Body of pancreas (tissue), 4 donors: ENCODE measurements around the gene MLXIPL. TPM values are rescaled to one million over a fixed set of nuclear protein-coding genes. Genes with fewer than 3 reads are reported as not detected.
"Not testable (repeated sequence)": the region's sequence is repeated elsewhere in the genome, so short reads cannot be mapped to it uniquely, and the experiment has no call there.

Source experiments
- ATAC-seq: fragments of 150-250 bp; one replicate; pipeline ENCODE4 v1.9.1; 2016
- DNase-seq, 4 donors: peaks; one replicate each; pipeline ENCODE4 v3.0.0-alpha.2; 2019
- H3K27ac ChIP-seq, 4 donors: fragments of 200-600 bp; sonication (generic); 1 replicate in 3 of 4; 2 replicates in 1 of 4; pipeline versions ENCODE4 v1.5.1 to v1.6.1; 2016 to 2019; ENCODE audit warnings: mild to moderate bottlenecking in 1 of 4, mixed read lengths in 1 of 4, moderate library complexity in 1 of 4
- H3K27me3 ChIP-seq, 2 donors: fragments of 200-600 bp; sonication (generic); one replicate each; pipeline ENCODE4 v1.6.0; 2016; ENCODE audit warnings: mild to moderate bottlenecking in 1 of 2
- H3K36me3 ChIP-seq, 2 donors: fragments of 200-600 bp; sonication (generic); replicated peaks in 1 of 2; 2 replicates each; pipeline ENCODE4 v1.5.1; 2016; ENCODE audit warnings: low read depth in 2 of 2; ENCODE audit not compliant: insufficient read depth in 1 of 2
- H3K4me1 ChIP-seq: fragments of 200-600 bp; sonication (generic); one replicate; pipeline ENCODE4 v1.6.0; 2016
- H3K4me3 ChIP-seq, 2 donors: fragments of 200-600 bp; sonication (generic); 1 replicate in 1 of 2; 2 replicates in 1 of 2; pipeline ENCODE4 v1.5.1; 2016 to 2019
- H3K9me3 ChIP-seq, 3 donors: fragments of 200-600 bp; sonication (generic); 1 replicate in 2 of 3; 2 replicates in 1 of 3; pipeline ENCODE4 v1.5.1; 2016
- POLR2A ChIP-seq, 3 donors: fragments of 450-650 bp; IDR thresholded peaks; one replicate each; pipeline ENCODE4 v1.6.1; 2016; ENCODE audit warnings: antibody characterized with exemption in 3 of 3, mild to moderate bottlenecking in 2 of 3
- WGBS, 2 donors: methylation state at CpG; one replicate each; pipeline ENCODE4 v1.1.5; 2017; 5-methylcytosine and 5-hydroxymethylcytosine counted together
- intact Hi-C: fragments of 100-400 bp; cut with DNase I; formaldehyde crosslinking; loops from one replicate; pipeline ENCODE4 v1.15.1; 2023
- total RNA-seq, 2 donors: library from RNA; depleted of rRNA; stranded (reverse); fragments of >200 nt; gene quantifications; one replicate each; pipeline ENCODE4 v1.1.0, GENCODE V29; 2016
- TF ChIP-seq, protein P1 (sequence below), 7 experiments: fragments of 450-650 bp in 4 of 7; fragments of 200-600 bp in 3 of 7; sonication (generic) in 3 of 7; IDR thresholded peaks; one replicate each; pipeline ENCODE4 v1.5.1; 2016 to 2019; ENCODE audit warnings: antibody characterized with exemption in 7 of 7

MLXIPL gene
- total RNA-seq, 2 donors from 2014 or later = 13.5 to 33.0 TPM

DNA sequence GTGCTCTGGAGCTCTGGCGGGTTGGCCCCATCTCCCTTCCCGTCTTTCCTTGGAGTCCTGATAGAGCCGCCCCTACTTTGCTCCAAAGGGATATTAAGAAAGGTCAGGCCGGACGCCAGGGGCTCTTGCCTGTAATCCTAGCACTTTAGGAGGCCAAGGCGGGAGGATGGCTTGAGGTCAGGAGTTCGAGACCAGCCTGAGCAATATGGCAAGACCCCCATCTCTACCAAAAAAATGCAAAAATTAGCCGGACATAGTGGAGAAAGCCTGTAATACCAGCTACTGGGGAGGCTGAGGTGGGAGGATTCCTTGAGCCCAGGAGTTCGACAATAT is 313 bp upstream of the MLXIPL start:
- H3K9me3 ChIP-seq = no peaks in the 10 kb centered on the region
- TF ChIP-seq, protein P1, sequence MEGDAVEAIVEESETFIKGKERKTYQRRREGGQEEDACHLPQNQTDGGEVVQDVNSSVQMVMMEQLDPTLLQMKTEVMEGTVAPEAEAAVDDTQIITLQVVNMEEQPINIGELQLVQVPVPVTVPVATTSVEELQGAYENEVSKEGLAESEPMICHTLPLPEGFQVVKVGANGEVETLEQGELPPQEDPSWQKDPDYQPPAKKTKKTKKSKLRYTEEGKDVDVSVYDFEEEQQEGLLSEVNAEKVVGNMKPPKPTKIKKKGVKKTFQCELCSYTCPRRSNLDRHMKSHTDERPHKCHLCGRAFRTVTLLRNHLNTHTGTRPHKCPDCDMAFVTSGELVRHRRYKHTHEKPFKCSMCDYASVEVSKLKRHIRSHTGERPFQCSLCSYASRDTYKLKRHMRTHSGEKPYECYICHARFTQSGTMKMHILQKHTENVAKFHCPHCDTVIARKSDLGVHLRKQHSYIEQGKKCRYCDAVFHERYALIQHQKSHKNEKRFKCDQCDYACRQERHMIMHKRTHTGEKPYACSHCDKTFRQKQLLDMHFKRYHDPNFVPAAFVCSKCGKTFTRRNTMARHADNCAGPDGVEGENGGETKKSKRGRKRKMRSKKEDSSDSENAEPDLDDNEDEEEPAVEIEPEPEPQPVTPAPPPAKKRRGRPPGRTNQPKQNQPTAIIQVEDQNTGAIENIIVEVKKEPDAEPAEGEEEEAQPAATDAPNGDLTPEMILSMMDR (IDR thresholded peaks at IDR 0.05) = no peak
- no peak for TF ChIP-seq POLR2A (IDR thresholded peaks at IDR 0.05)
- peak overlapping the region in 1 of 4 donors; percentile 62 for H3K27ac ChIP-seq
- H3K36me3 ChIP-seq = no peaks in the 10 kb centered on the region
- intact Hi-C loops = loop anchor here (5.0 kb wide), 1 partner anchor 48 kb away; no protein-coding TSS in a partner anchor
- no peak overlapping the region for H3K4me3 ChIP-seq
- DNase-seq = no peak
- peaks cover 26% of the 10 kb centered on the region for H3K4me1 ChIP-seq
- 37 to 52% methylated on average over 5 to 9 of the region's 9 CpGs for WGBS, 2 donors
- peaks cover 0 to 3% of the 10 kb centered on the region in 2 donors for H3K27me3 ChIP-seq
- ATAC-seq = no peak

DNA sequence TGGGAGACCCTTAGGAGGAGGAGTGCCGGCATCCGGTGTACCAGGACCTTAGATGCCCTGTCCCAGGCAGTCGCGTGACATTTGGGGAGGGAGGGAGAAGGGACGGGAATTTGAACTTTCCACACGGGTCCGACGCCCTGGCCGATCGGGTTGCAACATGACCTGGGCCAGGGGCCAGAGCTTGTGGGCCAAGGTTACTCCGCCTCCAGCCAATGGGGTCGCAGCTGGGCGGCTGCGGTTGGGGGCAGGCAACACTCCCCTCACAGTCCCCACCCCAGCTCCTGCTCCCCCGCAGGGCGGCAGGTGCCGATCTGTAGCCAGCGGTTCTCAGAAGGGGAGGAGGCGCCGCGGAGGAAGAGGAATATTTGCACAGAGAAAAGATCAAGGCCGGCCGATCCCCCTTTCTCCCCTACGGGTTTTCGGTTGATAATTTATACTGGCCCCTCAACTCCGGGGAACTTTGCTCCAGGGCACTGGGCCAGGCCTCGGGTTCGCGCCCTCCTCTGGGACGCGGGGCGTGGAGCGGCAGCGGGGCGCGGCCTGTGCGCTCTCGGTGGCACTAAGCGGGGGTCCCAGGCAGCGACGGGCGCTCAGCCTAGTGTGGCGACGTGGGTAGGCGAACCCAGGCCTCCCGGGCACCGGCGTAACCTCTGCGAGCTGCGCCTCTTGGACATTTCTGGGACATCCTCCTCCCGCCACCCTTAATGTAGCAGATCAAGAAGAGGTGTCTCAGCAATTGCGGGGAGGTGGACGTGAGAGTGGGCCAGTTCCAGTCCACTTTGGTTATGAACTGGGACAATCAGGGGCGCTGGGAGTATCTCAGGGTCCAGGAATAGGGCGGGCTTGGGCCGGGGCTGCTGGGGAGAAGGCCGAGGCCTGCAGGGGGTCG is 1.2 kb downstream of the MLXIPL start:
- Histone ChIP-seq H3K9me3 (no peaks in the 10 kb centered on the region), H3K4me1 (peaks cover 26% of the 10 kb centered on the region), H3K36me3 (no peaks in the 10 kb centered on the region), H3K4me3 (peak overlapping the region; percentile 16 to 36), H3K27me3 (peaks cover 0 to 3% of the 10 kb centered on the region in 2 donors), H3K27ac (peak overlapping the region in 3 of 4 donors; percentile 57 to 73 (median 62))
- intact Hi-C loops = loop anchor here (5.0 kb wide), 1 partner anchor 49 kb away; no protein-coding TSS in a partner anchor
- 0 to 1% methylated on average over 23 to 58 of the region's 58 CpGs for WGBS, 2 donors
- ATAC-seq (peak; percentile 36), DNase-seq (peak; percentile 46 to 60 (median 52))
- peak in 2 of 3 donors; percentile 24 to 41 for TF ChIP-seq POLR2A (IDR thresholded peaks at IDR 0.05)
- TF ChIP-seq, protein P1 (IDR thresholded peaks at IDR 0.05) = no peak

DNA sequence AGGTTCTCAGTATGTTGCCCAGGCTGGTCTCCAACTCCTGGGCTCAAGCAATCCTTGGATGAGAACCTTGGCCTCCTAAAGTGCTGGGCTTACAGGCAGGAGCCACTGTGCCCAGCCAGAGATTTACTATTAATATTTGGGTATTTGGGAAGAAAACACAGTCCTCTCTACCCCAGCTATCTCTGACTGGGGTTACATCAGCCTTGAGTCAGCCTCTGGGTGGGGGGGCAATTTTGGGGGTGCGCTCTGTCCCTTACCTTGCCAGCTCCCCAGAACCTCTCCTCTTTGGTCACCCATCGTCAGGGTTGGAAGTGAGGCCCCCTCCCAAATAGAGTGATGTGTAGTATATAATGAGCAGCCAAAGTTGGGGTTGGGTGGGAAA is 1.8 kb downstream of the MLXIPL start:
- no peak for DNase-seq
- Histone ChIP-seq H3K36me3 (no peaks in the 10 kb centered on the region), H3K27me3 (peaks cover 0 to 2% of the 10 kb centered on the region in 2 donors), H3K4me1 (peaks cover 26% of the 10 kb centered on the region), H3K9me3 (no peaks in the 10 kb centered on the region), H3K27ac (peak overlapping the region in 2 of 4 donors; percentile 62 to 73), H3K4me3 (no peak overlapping the region)
- TF ChIP-seq, protein P1 (IDR thresholded peaks at IDR 0.05) = no peak
- TF ChIP-seq POLR2A (IDR thresholded peaks at IDR 0.05) = no peak
- intact Hi-C loops = loop anchor here (5.0 kb wide), 1 partner anchor 50 kb away; no protein-coding TSS in a partner anchor
- 38 to 43% methylated on average over 1 to 2 of the region's 2 CpGs for WGBS, 2 donors
- ATAC-seq = no peak

DNA sequence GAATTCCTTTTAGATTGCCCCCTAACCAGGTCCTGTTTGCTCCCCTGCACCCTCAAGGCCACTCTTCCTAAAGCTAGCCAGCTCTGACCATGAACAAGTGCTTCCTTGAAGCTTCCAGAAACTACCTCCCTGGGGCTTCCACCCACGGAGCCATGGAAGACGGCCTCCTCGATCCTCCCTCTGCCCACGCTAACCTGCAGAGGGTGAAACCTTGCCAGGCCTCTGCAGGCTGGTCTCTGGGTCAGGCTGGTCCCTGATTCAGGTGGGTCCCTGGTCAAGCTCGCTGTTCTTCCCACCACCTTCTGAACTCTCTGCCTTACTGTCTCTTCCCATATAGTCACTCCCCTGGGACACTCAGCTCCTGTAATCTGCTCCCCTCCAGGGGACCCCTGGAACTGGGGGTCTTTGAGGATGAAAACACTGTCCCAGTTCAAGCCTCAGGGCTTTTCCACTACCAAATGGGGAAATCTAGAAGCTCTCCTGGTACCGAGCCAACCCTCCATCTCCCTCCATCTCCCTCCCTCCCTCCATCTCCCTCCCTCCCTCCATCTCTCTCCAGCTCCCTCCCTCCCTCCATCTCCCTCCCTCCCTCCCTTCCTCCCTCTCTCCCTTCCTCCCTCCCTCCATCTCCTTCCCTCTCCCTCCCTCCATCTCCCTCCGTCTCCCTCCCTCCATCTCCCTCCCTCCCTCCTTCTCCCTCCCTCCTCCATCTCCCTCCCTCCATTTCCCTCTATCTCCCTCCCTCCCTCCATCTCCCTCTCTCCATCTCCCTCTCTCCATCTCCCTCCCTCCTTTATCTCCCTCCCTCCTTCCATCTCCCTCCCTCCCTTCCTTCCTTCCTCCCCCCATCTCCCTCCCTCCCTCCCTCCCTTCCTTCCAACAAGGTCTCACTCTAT is 2.9 kb downstream of the MLXIPL start:
- Histone ChIP-seq H3K27me3 (no peaks in the 10 kb centered on the region), H3K27ac (no peak overlapping the region), H3K4me1 (peaks cover 26% of the 10 kb centered on the region), H3K36me3 (no peaks in the 10 kb centered on the region), H3K9me3 (no peaks in the 10 kb centered on the region), H3K4me3 (no peak overlapping the region)
- no peak for ATAC-seq
- intact Hi-C loops = loop anchor here (5.0 kb wide), 1 partner anchor 51 kb away; no protein-coding TSS in a partner anchor
- 71 to 76% methylated on average over 6 to 7 of the region's 7 CpGs for WGBS, 2 donors
- TF ChIP-seq POLR2A (IDR thresholded peaks at IDR 0.05) = no peak
- TF ChIP-seq, protein P1 (IDR thresholded peaks at IDR 0.05) = no peak
- no peak for DNase-seq

DNA sequence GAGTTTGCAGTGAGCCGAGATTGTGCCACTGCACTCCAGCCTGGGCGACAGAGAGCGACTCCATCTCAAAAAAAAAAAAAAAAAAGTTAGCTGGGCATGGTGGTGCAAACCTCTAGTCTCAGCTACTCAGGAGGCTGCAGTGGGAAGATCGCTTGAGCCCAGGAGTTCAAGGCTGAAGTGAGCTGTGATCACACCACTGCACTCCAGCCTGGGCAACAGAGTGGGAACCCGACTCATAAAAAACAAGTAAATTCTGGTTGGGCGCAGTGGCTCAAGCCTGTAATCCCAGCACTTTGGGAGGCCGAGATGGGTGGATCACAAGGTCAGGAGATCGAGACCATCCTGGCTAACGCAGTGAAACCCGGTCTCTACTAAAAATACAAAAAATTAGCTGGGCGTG is 4.9 kb downstream of the MLXIPL start:
- WGBS, 2 donors = 90 to 92% methylated on average over 11 of the region's 11 CpGs
- H3K27ac ChIP-seq, H3K27me3 ChIP-seq, DNase-seq, H3K9me3 ChIP-seq, ATAC-seq, H3K4me3 ChIP-seq, H3K36me3 ChIP-seq, intact Hi-C loops: not testable (repeated sequence)
- H3K4me1 ChIP-seq = peaks cover 21% of the 10 kb centered on the region
